Measurements from ENCODE around the gene MID1.

MID1 gene

DNA sequence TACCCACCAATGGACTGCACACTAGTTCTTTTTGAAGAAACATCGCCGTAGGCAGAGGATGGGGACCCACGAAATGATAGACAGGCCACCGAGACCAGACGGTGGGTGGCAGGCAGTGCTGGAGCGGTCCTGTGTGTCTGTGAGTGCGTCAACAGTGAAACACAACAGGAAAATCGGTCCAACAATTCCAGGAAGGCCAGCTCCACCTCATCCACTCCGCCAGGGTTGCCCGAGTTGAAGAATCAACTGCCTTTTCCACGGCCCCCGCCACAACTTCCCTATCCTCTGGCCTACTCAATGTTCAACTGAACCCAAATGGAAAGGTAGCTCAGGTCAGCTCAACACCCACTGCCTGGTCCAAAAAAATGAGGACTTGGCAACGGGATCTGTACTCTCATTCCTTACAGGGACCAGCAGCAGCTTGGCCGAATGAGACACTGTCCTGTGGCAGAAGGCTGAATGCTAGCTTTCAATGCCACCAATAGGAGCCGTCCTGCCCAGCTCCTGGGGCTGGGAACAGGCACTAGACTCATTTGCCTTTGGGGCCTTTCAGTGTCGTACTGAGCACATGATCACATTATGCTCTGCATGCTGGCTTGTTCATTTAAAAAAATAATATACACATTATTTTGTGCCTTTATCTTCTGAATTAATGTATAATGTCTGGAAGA, 43.5 kb downstream of the MID1 start:
- DNase-seq (ENCODE audit: low spot score), result no peak

DNA sequence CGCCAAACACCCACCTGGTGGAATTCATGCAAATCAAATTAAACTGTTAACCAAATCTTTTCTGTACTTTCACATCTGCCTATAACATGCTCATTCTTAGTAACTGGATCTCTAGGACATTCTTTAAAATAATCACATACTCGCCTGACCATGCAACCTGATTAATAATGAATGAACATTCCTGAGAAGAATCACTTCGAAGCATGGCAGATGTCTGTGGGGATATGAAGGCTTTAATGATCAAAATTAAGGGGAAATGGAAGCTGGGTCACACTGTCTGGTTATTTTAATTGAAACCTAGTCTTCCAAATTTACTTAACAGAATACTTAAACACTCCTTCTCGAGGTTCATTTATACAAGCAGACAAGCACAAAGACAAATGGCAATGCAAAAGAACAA, 44.2 kb downstream of the MID1 start:
- no peak for DNase-seq (ENCODE audit: low spot score)

DNA sequence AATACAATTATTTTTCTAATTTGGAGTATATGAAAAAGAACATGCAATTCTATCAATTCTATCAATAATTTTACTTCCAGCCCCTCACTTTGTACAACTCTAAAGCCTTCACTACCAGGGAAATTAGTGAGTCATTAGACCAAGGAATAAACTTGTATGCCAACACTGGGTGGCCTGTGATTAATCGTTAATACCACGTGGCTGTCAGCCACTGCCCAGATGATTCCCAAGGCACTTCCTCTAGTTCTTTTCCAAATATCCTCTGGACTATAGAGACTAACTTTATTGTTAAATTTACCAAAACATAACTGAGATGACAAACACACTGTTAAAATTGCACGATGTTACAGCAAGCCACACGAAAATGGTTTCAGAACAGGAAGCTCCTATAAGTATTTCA, 45.7 kb downstream of the MID1 start:
- no peak for DNase-seq (ENCODE audit: low spot score)

DNA sequence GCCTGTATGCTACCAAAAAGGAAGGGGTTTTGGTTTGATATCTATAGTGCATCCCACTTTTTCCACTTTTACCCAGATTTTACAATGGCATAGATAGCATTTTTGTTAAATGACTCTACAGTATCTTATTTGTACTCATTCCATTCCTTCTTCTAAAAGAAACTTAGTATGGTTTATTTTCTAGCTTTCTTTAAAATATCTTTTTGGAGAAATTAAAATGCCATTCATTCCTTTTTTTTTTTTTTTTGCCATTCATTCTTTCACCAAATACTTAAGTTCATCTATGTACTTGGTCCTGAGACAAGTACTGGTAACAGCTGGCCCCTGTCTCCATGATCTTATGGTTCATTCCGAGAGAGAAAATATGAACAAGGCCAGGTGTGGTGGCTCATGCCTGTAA, 49.1 kb downstream of the MID1 start:
- no peak for DNase-seq (ENCODE audit: low spot score)

DNA sequence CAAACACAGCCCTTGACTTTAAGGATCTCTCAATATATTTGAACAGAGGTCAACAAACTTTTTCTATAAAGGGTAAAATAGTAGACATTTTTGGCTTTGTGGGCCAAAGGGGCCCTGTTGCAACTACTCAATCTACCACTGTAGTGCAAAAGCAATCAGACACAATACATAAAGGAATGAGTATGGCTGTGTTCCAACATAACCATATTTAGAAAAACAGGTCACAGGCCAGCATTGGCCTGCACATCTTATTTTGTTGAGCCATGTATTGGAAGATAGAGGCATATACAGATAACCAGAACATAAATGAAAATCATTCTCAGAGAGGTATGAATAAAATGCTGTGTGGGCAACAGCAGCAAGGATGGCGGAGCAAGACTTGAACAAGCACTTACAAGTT, 49.8 kb downstream of the MID1 start:
- no peak for DNase-seq (ENCODE audit: low spot score)

DNA sequence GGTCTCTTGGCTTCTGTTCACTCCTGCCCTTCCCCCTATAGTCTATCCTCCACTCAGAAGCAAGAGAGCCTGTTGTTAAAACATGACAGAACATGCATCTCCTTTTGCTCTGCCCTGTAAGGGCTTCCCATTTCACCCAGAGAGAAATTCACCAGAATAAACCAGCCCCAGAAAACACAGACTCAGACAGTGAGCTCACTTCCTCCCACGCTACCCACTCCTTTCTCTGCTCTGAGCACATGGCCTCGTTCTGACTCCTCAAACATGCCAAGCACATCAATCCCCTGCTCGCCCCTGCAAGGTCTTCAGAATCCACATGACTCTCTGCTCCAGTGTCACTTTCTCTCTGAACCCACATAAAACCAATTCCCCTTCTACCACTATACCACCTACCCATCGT, 50.4 kb downstream of the MID1 start:
- no peak for DNase-seq (ENCODE audit: low spot score)

DNA sequence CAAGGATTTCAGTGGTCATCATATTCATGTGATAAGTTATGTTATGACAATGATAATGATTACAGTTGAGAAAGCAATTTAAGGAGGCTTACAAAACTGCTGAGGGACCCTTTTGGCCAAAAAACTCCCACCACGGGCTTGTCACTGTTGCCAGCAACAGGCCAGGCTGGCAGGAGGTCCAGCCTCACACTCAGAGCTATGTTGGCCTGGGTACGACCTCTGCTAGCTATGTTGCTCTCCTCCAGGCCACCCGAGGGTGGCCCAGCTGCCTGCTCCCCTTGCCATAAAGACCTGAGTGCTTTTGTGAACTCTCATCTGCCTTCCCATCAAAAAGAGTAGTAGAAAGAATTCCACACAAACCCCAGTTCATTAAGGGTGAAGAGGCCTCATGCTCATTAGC, 52.0 kb downstream of the MID1 start:
- no peak for DNase-seq (ENCODE audit: low spot score)

DNA sequence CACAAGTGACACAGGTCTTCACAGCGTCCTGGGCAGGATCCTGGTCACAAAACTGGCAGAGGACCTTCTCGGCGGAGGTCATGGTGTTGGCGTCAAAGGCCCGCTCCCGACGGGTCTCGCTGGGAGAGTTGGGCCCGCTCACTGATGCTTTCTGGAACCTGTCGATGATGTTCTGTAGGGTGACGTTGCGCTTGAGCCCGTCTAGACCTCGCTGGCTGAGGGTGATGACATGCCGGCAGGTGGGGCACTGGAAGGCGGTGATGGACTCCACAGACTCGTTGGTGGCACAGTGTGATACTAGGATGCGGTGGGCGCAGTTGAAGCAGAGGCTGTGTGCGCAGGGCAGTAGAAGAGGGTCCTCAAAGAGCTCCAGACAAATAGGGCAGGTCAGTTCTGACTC, 53.2 kb downstream of the MID1 start:
- DNase-seq (ENCODE audit: low spot score), result no peak

DNA sequence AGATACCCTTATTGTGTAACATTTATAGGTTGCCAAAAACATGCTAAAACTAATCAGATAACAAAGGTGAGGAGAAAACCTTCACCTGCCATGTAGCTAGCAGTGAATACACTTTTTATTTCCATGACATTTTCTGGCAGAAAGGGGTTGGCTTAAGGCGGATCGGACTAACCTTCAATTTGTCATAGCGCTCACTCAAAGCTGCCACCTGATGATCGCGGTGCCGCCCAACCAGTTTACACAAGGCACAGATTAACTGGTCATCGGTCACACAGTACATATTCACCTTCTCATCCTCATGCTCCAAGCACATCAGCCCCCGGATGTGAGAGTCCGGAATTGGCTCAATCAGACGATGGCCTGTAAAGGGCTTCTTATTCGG, 53.7 kb downstream of the MID1 start:
- no peak for DNase-seq (ENCODE audit: low spot score)

DNA sequence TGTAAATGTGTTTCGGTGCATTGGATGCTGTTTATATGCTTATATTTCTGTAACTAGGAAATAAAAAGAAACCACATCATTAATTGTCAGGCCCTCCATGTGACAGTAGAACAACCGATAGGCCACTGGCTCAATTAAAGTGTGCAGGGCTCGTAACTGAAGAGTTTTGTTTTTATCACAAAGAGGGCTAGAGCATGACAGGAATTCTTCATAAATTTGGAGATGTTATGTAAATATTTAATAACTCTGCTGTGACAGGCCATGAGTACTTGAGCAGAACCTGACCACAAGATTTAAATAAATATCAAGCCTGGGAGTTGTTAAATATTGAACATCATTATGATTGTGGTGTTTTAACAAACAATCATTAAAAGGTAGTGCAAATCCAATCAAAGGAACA, 55.9 kb downstream of the MID1 start:
- DNase-seq (ENCODE audit: low spot score), result no peak

DNA sequence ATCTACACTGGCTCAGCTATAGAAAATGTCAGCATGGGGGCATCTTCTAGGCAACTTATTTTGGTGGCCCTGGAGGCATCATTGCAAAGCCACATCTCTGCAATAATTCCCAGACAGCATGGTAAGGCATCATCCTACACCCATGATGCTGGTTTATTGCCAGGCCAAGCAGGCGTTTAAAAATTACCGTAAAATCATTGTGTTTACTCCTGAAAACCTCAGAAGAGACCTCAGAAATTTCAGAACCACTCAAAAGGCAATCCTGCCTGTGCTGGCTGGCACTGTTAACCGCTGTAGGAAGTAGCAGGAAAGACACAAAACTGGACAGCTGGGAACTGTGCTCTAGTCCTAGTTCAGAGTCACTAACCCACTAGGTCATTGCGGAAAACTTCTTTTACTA, 63.2 kb downstream of the MID1 start:
- no peak for DNase-seq (ENCODE audit: low spot score)

DNA sequence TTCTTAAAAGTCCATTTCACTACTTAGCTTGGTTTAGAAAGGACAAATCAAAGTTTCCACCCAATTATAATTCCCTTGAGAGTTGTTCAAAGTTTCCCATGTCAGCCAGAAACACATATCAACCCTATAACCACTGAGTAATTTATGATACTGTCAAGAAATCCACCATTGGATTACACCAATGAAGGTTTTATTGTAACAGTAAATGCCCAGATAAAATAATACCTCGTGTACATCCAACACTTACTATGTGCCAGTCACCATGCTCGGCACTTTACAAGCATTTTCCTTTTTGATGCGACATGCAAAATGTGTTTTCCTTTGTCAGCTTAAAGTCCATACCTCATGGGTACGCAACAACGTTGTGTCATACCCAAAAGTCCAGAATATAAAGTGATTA, 64.0 kb downstream of the MID1 start:
- DNase-seq (ENCODE audit: low spot score), result no peak

DNA sequence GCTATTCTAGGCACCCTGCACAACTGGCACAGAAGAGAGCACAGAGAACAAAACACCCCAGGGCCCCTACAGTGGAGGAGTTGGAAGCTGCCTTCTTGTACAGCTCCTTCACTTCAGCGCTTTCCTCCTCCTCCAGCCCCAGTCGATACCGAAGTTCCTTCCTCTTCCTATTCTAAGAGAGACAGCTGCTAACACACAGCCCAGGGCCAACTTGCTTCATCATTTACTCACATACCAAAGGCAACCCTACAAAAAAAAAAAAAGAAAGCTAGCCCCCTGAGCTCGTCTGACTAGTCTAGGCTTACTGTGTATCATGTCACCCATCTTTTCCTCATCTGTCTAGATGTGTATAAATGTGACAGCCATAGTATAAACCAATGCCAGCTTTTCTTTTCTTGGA, 64.5 kb downstream of the MID1 start:
- DNase-seq (ENCODE audit: low spot score), result no peak

DNA sequence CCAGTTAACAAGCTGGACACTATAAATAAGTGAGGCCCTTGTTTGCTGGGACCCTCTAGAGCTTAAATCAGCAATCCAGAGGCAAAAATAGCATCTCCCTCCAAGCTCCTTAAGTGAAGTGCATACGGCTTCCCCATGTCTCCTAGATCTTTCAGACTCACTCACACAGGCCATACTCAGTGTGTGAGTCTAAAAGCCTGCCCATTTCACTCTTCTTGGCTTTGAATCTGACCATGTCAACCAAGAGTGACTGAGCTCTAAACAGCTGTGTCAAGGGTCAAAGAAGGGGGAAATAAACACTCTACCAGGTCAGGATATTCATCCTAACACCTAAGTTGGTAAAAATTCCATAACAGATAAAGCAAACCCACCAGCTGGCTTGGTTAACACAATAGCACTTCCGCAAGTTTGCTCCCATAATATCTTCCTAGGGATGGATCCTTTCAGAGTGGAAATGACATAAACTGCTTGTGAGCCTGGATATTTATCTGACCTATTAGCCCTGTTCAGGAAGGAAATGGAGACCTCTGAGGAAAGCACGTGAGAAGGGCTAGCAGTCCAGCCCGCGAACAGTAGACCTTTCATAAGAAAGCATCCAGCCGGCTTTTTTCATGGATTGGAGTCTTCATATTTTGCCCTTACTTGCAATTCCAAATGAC, 65.6 kb downstream of the MID1 start:
- no peak for DNase-seq (ENCODE audit: low spot score)

DNA sequence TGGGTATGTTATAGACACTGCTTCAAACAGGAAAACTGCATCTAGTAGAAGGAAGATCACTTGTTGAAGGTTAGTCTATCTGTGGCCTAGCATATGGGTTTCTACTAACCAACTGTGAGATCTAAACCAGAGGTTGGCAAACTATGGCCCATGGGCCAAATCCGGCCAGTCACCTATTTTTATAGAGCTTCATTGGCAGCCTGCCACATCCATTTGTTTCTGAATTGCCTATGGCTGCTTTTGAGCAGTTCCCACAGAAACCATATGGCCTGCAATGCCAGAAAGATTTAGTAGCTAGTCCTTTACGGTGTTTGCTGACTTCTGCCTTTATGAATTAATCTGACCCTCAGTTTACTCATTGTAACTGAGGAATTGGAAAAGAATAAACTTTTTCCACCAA, 71.1 kb downstream of the MID1 start:
- no peak for DNase-seq (ENCODE audit: low spot score)

DNA sequence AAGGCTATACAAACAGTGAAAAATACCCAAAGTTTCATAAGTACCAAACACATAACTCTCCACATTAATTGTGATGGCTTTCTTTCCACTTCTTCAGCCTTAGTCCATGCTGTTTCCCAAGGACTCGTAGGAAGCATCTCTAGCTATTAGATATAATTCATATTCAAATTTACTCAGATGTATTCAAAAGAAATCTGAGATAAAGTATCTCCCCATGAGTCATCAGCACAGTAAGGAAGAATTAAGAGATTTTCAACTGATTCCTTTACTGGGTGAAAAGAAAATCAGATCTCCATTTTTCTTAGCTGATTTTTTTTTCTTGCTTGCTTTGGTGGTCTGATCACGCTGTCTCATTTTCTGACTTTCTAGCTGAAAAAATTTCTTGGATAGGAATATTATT, 71.7 kb downstream of the MID1 start:
- DNase-seq (ENCODE audit: low spot score), result no peak

DNA sequence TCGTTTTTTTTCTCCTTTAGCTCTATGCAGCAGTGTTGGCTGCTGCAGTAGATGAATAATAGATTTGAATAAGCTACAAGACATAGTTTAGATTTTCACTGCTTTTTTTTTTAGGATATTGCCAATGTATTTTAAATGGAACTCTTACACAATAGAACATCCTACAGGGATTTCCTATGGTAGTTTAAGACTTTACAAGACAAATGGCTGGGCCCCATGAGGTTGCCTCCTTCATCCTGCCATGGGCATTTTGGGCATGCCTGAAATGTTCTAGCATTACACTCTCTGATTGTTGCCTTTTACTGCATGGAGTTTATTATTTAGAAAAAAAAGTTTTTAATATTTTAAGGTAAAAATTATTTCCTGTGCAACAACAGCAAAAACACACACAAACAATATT, 74.5 kb downstream of the MID1 start:
- no peak for DNase-seq (ENCODE audit: low spot score)

DNA sequence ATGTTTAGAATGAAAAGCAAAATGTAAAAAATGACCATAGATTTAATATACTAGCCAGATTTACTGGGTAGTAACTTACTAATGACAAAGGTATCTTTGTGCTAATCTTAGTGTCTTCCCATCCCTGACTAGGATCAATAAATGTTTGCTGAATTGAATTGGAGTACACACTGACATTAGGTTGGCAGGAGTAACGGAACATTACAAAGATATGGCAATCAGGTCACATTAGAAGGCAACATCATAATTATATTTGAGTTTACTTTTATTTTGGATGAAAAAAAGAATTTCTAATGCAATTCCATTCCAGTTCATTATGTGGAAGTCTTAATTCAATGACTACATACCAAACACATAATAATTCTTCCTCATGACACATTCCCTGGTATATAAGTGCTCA, 77.8 kb downstream of the MID1 start:
- DNase-seq (ENCODE audit: low spot score), result no peak

DNA sequence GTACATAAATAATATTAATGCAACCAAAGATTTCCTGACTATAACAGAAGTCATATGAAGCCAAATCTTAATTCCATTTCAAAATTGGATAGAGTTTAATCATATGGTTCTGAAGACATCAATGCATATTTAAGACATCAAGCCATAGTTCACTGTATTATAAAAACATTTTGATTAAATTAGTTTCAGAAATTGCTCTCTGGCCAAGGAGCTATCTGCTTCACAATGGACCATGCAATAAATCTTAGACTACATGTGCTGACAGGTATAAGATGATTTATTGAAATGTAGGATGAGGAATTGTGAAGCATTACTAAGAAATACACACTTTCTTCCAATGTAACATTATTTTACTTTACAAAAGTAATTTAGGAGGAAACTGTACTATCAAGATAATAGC, 81.6 kb downstream of the MID1 start:
- DNase-seq (ENCODE audit: low spot score), result no peak

DNA sequence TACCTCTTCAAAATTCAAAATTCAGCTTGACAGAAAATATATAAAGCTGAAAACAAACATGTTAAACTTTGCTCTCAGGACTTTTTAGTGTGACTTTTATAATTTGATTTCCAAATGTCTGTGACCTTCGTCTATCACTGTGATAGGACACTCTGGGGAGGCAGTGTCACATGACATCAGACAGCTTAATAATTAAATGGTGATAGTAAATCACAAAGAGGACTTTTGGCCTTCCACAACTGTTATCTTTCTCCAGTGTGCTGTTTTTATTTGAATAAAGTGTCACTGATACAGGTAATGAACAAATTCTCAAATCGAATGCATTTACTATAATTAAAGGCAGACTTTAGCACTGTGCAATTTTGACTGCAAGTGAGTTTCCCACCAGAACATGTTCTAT, 83.1 kb downstream of the MID1 start:
- DNase-seq (ENCODE audit: low spot score), result no peak

DNA sequence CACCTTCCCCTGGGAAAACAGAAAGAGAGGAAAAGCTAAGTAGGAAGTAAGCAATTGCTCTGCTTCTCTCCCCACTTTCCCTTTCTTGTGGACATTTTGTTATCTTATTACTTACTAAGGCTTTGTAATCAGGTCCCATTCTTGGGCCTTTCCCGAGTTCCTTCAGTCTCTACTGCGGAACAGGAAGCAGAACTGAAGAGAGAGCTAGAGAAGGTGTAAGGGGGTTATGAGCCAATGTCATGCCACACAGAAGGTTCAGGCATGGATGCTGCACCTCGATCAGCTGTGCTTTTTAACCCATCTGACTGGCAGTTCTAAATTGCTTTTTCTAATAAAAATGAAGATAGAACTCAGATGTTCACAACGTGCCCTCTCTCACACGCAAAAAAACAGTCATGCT, 83.6 kb downstream of the MID1 start:
- no peak for DNase-seq (ENCODE audit: low spot score)

DNA sequence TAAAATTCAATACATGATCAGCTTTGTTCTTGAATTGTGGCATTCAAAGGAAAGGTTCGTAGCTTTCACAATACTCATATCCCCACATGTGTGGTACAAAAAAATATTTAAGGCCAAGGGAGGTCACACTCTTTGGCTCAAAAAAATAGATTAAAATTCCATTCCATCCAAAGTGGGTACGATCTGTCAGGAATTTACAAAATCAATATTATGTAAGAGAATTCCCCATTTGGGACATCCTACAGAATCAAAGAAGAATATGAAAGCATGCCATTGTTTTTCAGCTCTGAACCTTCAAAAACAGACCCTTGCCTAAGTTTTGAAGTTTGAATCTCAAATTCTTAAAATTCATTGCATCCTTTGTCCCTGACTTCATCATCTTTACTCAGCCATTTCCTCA, 85.8 kb downstream of the MID1 start:
- no peak for DNase-seq (ENCODE audit: low spot score)

DNA sequence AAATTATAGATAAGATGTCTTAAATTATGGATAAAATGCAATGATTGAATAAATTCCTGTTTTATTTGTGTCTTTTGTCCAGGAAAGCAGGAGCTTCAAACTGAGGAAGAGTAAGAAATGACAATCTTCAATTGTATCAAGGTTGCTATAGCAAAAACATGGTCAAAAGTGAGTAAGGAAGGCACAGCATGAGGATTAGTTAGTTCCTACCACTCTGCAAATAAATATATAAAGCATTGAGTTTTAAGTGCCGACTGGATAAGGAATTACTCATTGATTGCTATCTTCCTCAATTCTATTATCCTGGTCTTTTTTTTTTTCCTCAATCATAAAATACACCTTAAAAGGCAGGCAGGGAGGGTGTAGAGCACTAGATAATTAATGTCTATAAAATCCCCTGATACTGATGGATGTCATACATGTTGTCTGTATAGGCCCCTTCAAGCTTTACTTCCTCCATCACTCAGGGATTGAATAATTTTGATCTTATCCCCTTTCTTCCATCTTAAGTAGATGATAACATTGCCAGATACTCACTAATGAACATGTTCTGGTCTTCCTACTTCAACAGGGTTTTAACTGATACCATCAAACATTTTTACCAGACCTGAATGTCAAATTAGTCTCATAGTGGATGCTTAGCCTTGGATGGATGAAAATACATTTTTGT, 86.6 kb downstream of the MID1 start:
- no peak for DNase-seq (ENCODE audit: low spot score)

DNA sequence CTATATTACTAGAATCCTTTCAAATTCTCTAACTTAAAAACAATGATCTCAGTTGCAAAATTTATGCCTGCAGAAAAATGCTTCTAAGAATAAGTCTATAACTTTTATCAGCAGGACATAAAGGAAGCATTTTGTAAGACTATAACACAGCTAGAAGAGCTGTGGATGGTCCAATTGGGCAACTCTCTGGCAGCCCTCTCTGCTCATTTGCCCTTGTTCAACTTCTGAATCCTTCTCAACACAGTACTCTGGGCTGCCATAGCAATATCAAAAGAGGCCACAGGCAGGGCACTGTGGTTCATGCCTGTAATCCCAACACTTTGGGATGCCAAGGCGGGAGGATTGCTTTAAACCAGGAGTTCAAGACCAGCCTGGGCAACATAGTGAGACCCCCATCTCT, 88.5 kb downstream of the MID1 start:
- no peak for DNase-seq (ENCODE audit: low spot score)
